SH-SY5Y (cell line): ENCODE measurements around the gene RPN2.

Experiments
- GATA2 ChIP-seq: IDR thresholded peaks from 2 replicates; pipeline ENCODE4 v1.6.1; 2011; ENCODE audit warnings: mild to moderate bottlenecking, low read depth, low read length
- GATA3 ChIP-seq: IDR thresholded peaks from 2 replicates; pipeline ENCODE4 v1.6.1; 2011; ENCODE audit warnings: low read depth, mild to moderate bottlenecking, low read length, moderate library complexity

- no peak for TF ChIP-seq GATA2
- TF ChIP-seq GATA3, result no peak
Observed at GRCh38 chr20:37190354-37191112, 11.4 kb downstream of the RPN2 start.
